ENCODE measurements around the gene TBC1D5.

GRCh38 chr3:17443142-17443541 is 299.3 kb downstream of the TBC1D5 start:
- TF ChIP-seq, protein P1, sequence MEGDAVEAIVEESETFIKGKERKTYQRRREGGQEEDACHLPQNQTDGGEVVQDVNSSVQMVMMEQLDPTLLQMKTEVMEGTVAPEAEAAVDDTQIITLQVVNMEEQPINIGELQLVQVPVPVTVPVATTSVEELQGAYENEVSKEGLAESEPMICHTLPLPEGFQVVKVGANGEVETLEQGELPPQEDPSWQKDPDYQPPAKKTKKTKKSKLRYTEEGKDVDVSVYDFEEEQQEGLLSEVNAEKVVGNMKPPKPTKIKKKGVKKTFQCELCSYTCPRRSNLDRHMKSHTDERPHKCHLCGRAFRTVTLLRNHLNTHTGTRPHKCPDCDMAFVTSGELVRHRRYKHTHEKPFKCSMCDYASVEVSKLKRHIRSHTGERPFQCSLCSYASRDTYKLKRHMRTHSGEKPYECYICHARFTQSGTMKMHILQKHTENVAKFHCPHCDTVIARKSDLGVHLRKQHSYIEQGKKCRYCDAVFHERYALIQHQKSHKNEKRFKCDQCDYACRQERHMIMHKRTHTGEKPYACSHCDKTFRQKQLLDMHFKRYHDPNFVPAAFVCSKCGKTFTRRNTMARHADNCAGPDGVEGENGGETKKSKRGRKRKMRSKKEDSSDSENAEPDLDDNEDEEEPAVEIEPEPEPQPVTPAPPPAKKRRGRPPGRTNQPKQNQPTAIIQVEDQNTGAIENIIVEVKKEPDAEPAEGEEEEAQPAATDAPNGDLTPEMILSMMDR (IDR thresholded peaks at IDR 0.05; ENCODE audit: low read depth, low read length, poor library complexity, severe bottlenecking): no peak
- no peak for TF ChIP-seq EZH2phosphoT487 (IDR thresholded peaks at IDR 0.05; ENCODE audit: borderline replicate concordance, low read length)
